HG02943 (cell line): ENCODE measurements around the gene PPP2R5B.

Experiments
- ATAC-seq: cut with Tn5 transposase; IDR thresholded peaks from one replicate; pipeline ENCODE4 v1.9.1; 2021; ENCODE audit warnings: mild to moderate bottlenecking, low read depth, moderate library complexity; ENCODE audit not compliant: unreplicated experiment

Gene PPP2R5B

GRCh38 chr11:64923944-64924909, at the start of gene PPP2R5B:
Gene PPP2R5B, plus strand, starts transcription at chr11:64924689. Its CDS starts 1,046 bp downstream, at chr11:64925735.
- ATAC-seq, result peak; percentile 80

DNA sequence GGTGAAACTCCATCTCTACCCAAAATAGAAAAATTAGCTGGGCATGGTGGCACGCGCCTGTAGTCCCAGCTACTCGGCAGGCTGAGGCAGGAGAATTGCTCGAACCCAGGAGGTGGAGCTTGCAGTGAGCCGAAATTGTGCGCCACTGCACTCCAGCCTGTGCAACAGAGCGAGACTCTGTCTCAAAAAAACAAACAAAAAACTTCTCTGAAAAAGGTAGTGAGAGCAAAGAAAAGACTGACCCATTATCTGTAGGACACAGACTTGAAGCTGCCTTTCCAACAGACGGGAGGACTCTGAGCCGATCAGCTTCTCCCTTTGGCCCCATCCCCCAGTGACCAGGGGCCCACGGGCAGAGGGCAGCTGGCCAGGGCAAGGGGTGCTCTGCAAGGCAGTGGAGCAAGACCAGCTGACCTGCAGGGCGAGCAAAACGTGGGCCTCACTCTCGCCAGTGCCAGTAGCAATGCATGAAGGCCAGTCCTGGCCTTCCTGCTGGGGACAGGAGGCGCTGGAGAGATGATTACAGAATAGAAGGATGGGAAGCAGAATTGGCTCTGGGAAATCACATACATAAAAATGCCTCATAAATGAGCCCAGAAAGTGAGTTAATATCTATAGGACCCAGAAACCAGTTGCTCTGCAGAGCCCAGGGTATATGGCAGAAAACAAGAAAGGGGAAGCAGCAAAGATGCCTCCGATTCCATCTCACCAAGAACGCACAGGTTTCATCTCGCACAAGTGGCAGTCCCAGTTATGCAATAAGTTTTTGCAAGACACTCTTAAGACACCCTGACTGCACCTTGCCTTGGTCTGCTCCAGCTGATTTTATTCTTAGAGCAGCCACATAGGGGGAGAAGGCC, 48.9 kb upstream of the PPP2R5B start:
- no peak for ATAC-seq

- no peak for ATAC-seq
These were observed 48.2 kb upstream of the PPP2R5B start for GRCh38 chr11:64876229-64876750.

DNA sequence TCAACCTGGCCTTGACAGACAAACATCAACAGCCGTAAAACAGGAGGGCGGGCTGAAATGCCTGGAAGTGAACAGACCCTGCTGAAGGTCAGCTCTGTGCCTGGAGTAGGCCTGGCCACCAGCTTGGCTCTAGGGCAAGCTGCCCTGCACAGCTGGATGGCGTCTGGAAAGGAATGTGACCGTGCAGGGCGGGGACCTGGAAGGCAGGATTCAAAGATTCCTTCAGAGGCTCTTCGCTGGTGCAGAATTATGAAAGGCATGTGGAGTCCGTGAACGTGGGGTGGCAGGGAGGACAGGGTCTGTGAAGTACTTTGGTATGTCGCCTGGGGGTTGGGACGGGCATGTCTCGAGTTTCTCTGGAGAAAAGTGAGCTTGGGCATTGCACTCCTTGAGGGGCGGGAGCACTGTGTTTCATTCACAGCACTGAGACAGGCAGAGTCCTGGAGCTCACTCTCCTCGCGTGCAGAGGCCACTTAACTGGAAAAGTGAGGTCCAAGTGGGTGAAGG, 47.6 kb upstream of the PPP2R5B start:
- no peak for ATAC-seq

- ATAC-seq, result no peak
These were observed 46.9 kb upstream of the PPP2R5B start for GRCh38 chr11:64877390-64878222.

- ATAC-seq, result no peak
These were observed 46.3 kb upstream of the PPP2R5B start for GRCh38 chr11:64878223-64878493.

- ATAC-seq, result peak; percentile 66
These were observed 45.8 kb upstream of the PPP2R5B start, which contains the start of gene EHD1 for GRCh38 chr11:64878494-64879243. Gene EHD1, minus strand, starts transcription at chr11:64878621. Its CDS starts 157 bp downstream, at chr11:64878464.

DNA sequence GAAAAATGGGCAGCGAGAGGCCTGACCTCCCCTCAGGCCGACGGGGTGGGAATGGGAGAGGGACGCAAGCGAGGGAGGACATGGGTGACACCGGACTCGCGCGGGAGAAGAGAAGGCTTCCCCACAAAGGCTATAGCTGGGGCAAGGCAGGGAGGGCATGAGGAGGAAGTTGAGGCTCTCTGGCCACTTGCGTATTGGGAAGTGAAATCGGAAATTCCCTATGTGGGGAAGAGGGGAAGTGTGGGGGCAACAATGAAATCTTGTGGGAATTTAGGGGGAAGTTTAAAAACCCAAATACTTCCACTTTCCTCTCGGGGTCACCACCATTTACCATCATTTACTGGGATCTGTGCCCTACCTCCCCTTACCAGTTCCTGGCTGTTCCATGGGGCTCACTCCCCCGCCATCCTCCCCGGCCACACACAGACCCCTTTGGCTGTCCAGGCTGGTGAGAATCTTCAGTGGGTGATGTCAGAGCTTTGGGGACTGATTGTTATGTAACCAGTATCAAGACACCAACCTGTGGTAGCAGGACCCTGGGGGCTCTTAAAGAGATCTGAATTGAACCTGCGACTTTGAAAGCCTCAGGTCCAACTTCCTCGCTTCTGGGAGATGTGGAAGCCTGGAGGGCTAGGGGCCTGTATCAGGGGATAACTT, 45.1 kb upstream of the PPP2R5B start:
- no peak for ATAC-seq

DNA sequence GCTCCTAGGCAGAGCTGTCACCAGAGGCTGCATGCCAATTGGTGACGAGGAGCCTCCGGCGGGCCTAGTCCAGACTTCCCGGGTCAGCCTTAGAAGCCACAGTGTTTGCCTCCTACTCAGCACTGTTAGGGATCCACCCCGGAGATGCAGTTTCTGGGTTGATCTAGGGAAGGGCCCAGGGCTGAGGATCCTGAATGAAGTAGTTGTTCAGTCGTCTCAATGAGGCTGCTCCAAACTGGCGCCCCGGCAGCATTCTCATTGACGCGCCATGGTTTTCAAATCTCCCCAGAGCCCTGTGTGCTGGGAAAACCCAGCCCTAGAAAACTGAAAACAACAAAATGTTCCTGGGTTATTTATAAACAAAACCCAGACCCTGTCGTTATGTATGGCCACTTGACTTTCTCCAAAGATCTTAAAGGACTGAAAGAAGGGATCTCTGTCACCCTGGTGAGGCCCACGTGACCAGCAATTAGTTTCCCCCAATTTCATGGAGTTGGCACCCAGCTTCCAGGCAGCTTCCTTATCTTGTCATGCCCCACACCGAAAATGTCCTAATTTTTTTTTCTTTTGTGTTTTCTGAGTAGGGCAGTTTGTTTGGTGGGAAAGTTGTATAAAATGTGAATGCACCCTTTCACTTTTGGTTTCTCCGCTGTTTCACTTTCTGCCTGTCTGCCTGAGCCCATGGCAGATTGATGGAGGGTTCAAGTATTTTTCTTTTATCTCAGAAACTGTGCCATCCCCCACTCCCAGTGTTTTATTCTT, 44.1 kb upstream of the PPP2R5B start:
- ATAC-seq, result no peak

DNA sequence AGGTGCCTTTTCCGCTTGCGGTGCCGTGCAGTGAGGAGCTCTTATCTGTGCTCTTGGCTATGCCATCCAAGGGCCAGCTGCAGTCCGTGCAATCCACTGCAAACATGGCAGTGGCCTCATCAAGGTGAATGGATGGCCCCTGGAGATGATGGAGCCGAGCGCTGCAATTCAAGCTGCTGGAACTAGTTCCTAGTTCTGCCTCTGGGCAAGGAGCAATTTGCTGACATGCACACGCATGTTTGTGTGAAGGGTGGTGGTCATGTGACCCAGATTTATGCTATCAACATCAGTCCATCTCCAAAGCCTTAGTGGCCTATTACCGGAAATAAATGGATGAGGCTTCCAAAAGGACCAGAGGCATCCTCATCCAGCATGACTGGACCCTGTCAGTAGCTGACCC, 43.0 kb upstream of the PPP2R5B start:
- no peak for ATAC-seq

GRCh38 chr11:64882243-64882642, 42.2 kb upstream of the PPP2R5B start:
- no peak for ATAC-seq

DNA sequence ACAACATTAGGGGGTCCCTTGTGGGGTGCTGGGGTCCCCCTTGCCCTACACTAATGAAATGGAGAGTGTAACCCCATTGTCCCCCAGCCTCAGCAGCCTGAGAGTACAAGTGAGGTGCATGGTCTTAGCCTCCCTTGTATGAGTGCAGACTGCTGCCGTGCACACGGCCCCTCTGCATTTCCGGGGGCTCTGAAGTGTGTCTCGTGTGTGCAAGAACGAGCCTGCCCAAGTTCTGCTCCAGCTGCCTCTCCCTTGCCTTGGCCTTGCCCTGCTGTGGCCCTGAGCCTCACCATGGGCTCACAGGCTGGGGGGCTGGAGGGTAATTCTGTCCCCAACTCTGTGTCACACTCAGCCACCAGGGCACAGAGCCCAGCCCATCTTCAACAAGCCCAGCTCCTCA, 40.9 kb upstream of the PPP2R5B start:
- no peak for ATAC-seq

DNA sequence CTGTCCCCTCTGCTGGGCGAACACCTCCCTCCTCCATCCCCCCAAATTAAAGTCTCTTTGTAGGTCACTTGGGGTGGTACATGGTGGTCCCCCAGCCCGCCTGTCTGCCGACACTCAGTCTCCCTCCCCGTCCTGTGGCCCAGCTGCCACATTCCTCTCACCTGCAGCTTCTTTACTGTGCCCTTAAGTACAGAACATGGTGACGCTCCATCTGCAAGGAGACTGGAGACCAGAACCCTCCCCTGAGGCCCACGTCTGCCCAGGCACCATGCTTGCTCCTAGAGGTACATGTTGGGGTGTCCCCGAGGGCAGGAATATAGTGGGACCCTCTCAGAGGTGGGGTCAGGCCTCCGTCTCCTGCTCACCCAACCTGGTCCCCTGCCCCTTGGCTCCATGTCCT, 40.5 kb upstream of the PPP2R5B start:
- no peak for ATAC-seq

DNA sequence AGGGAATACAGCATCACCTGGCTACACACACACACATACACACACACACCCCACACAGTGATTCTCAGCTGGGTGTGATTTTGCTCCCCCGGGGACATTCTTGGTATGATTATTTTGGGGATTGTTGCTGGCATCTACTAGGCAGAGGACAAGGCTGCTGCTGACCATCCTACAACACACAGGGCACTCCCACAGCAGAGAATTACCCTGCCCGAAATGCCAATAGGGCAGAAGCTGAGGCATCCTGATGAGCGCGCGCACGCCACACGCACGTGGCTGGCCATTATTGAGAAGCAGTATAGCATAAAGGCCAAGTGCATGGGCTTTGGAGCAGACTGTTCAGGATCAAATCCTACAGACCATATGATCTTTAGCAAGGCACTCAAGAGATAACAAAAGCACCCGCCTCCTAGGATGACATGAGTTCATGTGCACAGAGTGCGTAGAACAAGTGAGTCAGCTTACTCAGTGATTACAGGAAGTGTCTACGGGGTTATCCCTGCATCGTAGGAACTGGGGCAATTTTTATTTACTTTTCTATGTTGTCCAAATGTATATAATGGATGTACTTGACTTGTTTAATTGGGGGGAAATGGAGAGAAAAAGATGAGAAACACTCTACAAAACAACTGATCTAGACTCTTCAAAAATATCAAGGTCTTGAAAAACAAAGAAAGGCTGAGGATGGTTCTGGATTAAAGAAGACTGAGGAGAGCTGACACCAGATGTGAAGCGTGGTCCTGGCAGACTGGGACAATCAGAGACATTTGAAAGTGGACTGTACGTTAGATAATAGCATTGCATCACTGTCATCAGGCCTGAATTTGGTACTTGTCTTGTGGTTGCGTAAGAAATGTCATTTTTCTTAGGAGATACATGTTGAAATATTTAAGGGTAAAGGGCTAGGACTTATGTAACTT, 38.9 kb upstream of the PPP2R5B start:
- ATAC-seq, result no peak

DNA sequence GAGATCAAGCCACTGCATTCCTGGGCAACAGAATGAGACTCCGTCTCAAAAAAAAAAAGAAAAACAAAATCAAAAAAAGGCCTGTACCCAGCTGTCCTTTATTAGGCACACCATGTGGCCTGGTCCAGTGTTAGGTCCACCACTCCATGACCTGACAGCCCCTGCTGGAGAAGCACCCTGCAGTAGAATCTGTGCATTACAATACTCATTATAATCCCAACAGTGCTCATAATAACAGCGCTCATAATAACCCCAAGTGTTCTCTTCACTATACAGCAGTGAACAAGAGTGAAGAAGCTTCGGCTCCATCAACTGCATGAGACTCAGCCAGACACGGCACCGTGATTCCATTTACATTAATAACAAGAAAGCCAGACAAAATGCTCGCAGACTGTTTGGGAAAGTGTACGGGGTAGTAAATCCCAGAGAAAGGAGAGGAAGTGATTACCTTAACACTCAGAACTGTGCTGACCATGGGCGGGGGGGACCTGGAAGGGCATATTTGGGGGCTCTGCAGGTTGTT, 37.2 kb upstream of the PPP2R5B start:
- ATAC-seq, result no peak

- ATAC-seq, result no peak
These were observed 36.6 kb upstream of the PPP2R5B start for GRCh38 chr11:64887757-64888405.

DNA sequence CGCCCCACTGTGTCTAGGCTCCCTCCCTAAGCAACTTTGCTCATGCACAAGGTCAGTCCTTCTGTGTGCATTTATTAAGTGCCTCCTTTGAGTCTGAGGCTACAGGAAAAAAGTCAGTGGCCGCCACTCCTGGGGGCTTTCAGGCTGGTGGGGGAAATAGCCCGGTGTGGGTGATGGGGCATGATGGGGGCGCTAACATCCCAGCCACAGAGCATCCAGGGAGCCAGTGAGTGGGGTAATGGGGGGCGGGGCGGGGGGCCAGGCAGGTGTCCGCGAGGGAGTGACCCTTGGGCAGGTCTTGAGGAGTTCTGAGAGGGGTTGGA, 36.1 kb upstream of the PPP2R5B start:
- ATAC-seq, result no peak
